PFSK-1 (cell line): Measurements from ENCODE around the gene WSB1.

ENCODE experiments used
- FOXP2 ChIP-seq: optimal IDR thresholded peaks from 2 replicates; pipeline ENCODE3; 2011; ENCODE audit warnings: borderline replicate concordance, control low read depth, inconsistent platforms; ENCODE audit not compliant: insufficient read depth; ENCODE audit errors: extremely low read length, extremely low read depth
- POLR2AphosphoS5 ChIP-seq: IDR thresholded peaks from 2 replicates; pipeline ENCODE4 v1.6.1; 2012; ENCODE audit warnings: low read depth, mild to moderate bottlenecking, control low read depth, low read length, moderate library complexity
- REST ChIP-seq, 2 experiments: IDR thresholded peaks; 2 replicates each; pipeline versions ENCODE4 v1.6.1 to v1.8.0; 2011 to 2012; ENCODE audit warnings: low read depth in 2 of 2, low read length in 2 of 2, control low read depth in 1 of 2, inconsistent platforms in 1 of 2, mild to moderate bottlenecking in 1 of 2, moderate library complexity in 1 of 2; ENCODE audit not compliant: insufficient read depth in 1 of 2
- SIN3A ChIP-seq: IDR thresholded peaks from 2 replicates; pipeline ENCODE4 v1.6.1; 2012; ENCODE audit warnings: mild to moderate bottlenecking, low read length, moderate library complexity, borderline replicate concordance; ENCODE audit not compliant: insufficient read depth
- TAF1 ChIP-seq: IDR thresholded peaks from 2 replicates; pipeline ENCODE4 v1.6.1; 2012; ENCODE audit warnings: low read length, control low read depth, borderline replicate concordance; ENCODE audit not compliant: insufficient read depth

GRCh38 chr17:27280527-27280926 lies 13.4 kb upstream of the WSB1 start:
- TF ChIP-seq POLR2AphosphoS5: no peak
- TF ChIP-seq TAF1: no peak
- no peak for TF ChIP-seq REST (IDR thresholded peaks at IDR 0.05; ENCODE audit: insufficient read depth in 1 of 2, low read depth in 2 of 2, low read length in 2 of 2)
- TF ChIP-seq SIN3A: no peak
- no peak for TF ChIP-seq FOXP2
